ENCODE data around the gene CMTM4.

GRCh38 chr16:66676599-66676998, 19.9 kb downstream of the CMTM4 start:
- TF ChIP-seq, protein P1, sequence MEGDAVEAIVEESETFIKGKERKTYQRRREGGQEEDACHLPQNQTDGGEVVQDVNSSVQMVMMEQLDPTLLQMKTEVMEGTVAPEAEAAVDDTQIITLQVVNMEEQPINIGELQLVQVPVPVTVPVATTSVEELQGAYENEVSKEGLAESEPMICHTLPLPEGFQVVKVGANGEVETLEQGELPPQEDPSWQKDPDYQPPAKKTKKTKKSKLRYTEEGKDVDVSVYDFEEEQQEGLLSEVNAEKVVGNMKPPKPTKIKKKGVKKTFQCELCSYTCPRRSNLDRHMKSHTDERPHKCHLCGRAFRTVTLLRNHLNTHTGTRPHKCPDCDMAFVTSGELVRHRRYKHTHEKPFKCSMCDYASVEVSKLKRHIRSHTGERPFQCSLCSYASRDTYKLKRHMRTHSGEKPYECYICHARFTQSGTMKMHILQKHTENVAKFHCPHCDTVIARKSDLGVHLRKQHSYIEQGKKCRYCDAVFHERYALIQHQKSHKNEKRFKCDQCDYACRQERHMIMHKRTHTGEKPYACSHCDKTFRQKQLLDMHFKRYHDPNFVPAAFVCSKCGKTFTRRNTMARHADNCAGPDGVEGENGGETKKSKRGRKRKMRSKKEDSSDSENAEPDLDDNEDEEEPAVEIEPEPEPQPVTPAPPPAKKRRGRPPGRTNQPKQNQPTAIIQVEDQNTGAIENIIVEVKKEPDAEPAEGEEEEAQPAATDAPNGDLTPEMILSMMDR (IDR thresholded peaks at IDR 0.05 in 2 of 3, conservative IDR thresholded peaks at IDR 0.05 in 1 of 3; ENCODE audit: borderline replicate concordance in 1 of 3, insufficient read depth in 1 of 3, low read depth in 2 of 3, low read length in 2 of 3): no peak
- no peak for TF ChIP-seq MAX (IDR thresholded peaks at IDR 0.05)
- no peak for TF ChIP-seq EZH2phosphoT487 (IDR thresholded peaks at IDR 0.05; ENCODE audit: borderline replicate concordance)
- no peak for TF ChIP-seq POLR2AphosphoS5 (IDR thresholded peaks at IDR 0.05; ENCODE audit: low read depth, low read length)
- no peak for TF ChIP-seq POLR2A (IDR thresholded peaks at IDR 0.05; ENCODE audit: borderline replicate concordance, extremely low read depth, insufficient read depth, insufficient read length)
- TF ChIP-seq EZH2 (IDR thresholded peaks at IDR 0.05): no peak
- no peak for TF ChIP-seq FOSL1 (IDR thresholded peaks at IDR 0.05; ENCODE audit: low read depth)
- no peak for TF ChIP-seq ELF1 (IDR thresholded peaks at IDR 0.05; ENCODE audit: borderline replicate concordance, low read depth)
- no peak for TF ChIP-seq SP1 (IDR thresholded peaks at IDR 0.05; ENCODE audit: low read depth)
- no peak for TF ChIP-seq RAD21 (IDR thresholded peaks at IDR 0.05; ENCODE audit: low read depth)
- TF ChIP-seq REST (IDR thresholded peaks at IDR 0.05; ENCODE audit: low read depth): no peak
- TF ChIP-seq ZFX (IDR thresholded peaks at IDR 0.05): no peak
- no peak for TF ChIP-seq JUND (IDR thresholded peaks at IDR 0.05)
- no peak for TF ChIP-seq SIN3A (IDR thresholded peaks at IDR 0.05; ENCODE audit: low read depth)

Data from HCT116 (cell line).